ENCODE measurements around the gene GABRG3.

GABRG3 gene

DNA sequence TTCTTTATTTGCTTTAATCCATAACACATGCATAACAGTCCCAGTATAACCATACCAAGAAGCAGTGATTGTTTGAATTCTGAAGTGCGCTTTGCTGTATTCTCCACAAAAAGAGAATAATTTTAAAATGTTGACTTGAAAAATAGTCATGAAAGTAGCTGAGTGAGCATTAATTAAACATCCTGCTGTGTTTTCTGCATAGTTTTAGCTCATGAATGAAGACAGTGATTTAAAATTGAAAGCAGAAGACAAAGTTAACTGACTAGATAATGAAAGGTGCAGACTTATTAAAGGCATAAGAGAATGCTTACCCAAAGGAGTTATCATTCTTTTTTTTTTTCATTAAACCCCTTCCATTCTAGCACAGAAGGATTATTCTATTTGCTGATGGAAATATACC, 143.5 kb downstream of the GABRG3 start:
- DNase-seq = no peak

DNA sequence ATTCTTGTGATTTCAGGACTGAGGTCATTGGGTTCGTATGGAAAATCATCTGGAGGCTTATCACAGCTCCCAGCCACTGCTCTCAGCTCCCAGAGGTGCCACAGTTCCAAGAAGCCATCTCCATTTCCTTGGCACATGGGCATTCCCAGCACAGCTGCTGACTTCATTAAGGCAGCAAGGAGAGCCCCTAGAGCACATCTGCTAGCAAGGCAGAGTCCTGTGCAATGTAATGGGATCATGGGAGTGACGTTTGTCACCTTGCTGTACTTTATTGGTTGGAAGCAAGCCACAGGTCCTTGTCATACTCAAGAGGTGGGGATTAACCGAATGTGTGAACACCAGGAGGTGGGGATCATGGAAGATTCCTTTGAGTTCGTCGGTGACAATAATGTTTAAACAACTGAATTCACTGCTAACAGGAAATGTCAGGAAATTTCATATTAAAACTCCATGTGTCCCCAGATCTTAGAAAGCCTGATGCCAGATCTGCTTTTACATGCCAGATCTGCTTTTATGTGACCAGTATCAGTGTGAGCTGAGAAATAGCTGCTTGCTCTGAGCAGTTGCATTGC, 148.8 kb downstream of the GABRG3 start:
- no peak for DNase-seq

- DNase-seq = no peak
Observed at GRCh38 chr15:27121672-27122071, 150.7 kb downstream of the GABRG3 start.

DNA sequence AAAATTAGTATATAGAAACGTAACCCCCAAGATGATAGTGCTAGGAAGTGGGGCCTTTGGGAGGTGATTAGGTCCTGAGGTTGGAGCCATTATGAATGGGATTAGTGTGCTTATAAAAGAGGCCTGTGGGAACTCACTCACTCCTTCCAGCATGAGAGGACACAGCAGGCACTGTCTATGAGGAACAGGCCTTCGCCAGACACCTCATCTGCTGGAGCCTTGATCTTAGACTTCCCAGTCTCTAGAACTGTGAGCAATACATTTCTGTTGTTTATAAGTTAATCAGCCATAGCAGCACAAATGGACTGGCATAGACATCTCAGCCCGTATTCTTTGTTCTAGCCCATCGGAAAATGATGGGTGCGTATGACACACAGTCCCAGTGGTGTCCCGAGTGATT, 152.3 kb downstream of the GABRG3 start:
- no peak for DNase-seq

DNA sequence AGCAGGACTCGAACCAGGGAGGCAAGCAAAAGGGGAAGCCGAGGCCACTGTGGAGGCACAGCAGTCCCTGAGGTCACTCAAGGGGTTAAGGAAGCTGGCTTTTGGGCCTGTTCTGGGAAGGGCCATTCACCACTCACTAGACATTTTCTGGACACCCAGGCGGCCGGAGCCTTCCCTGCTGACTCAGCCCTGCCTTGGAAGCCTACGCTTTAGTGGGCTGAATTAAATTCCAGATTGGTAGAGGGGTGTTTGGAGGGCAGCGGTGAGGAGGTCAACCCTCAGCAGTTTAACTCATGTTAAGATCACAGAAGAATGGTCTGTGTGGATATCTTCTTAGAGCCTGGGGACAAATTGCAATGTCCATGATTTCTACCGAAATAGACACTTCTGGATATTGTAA, 152.8 kb downstream of the GABRG3 start:
- DNase-seq = no peak

- no peak for DNase-seq
Observed at GRCh38 chr15:27124287-27124871, 153.4 kb downstream of the GABRG3 start.

GRCh38 chr15:27125185-27125584, 154.2 kb downstream of the GABRG3 start:
- DNase-seq = no peak

- DNase-seq = no peak
Observed at GRCh38 chr15:27126449-27126848, 155.5 kb downstream of the GABRG3 start.

DNA sequence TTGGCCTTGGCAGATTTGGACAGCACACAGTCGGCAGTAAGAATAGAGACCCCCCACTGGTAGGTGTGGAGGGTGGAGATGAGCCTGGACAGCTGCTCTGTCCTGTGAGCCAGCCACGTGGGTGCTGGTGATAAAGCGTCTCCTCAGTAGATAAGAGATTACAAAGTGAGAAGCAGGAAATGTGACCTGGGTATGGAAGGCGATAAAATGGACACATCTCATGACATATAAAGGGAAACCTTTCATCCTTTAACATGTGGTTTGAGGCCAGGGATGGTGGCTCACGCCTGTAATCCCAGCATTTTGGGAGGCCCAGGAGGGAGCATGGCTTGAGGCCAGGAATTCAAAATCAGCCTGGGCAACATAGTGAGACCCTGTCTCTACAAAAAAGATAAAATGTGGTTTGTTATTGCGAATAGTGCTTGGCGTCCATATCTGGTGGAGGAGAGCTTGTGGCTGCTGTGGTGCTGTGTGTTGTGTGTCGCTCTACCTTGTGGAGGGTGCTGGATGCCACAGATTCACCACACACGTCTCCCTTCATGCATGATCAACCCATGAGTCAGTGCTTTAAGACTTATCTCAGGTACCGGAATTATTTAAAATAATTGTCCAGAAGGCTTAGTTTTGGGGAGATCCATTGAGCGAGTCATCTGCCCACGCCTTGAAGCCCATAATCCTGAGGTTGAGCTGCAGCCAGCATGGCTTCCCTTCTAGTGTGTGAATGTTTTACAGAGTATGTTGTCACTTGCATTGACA, 157.0 kb downstream of the GABRG3 start:
- DNase-seq = no peak

GRCh38 chr15:27133249-27133648, 162.3 kb downstream of the GABRG3 start:
- no peak for DNase-seq

GRCh38 chr15:27134481-27134880, 163.5 kb downstream of the GABRG3 start:
- no peak for DNase-seq

DNA sequence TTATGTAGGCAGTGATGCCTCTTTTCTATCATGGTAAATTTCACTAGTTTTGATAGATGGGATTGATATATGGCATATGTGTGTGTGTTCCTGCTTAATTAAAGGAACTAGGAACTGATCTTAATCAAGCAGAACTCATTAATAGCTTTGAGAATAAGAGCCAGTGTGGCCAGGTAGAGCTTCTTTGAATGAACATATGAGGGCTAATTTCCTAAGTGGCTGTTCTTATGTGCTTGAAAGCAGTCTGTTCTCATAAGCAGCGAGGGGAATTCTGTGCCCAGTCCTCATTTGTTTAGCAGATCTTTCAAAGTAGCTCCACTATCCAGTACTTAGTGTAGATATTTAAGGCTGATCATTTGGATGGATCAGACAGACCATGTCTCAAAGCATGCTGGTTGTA, 164.2 kb downstream of the GABRG3 start:
- DNase-seq = no peak

- DNase-seq = no peak
Observed at GRCh38 chr15:27137127-27137526, 166.1 kb downstream of the GABRG3 start.

DNA sequence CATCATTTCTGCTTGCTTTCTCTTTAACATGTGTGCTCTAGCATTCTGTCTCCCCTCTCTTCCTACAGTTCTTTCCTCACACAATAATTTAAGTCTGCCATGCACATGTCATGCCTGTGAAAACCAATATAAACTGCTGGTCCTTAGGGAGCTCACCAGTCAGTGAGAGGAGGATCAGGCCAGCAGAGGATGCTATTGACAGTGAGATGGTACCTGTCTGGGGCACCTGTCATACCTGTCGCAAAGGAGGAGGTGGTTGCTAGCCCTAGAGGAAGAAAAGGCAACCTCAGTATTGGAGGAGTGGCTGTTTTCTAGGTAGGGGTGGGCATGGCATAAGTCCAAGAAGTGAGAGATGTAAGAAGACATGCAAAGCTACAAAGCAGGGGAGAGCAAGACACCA, 194.6 kb downstream of the GABRG3 start:
- DNase-seq = no peak

- no peak for DNase-seq
Observed at GRCh38 chr15:27166917-27167316, 195.9 kb downstream of the GABRG3 start.

- no peak for DNase-seq
Observed at GRCh38 chr15:27167738-27168137, 196.8 kb downstream of the GABRG3 start.

- no peak for DNase-seq
Observed at GRCh38 chr15:27170851-27171250, 199.9 kb downstream of the GABRG3 start.

DNA sequence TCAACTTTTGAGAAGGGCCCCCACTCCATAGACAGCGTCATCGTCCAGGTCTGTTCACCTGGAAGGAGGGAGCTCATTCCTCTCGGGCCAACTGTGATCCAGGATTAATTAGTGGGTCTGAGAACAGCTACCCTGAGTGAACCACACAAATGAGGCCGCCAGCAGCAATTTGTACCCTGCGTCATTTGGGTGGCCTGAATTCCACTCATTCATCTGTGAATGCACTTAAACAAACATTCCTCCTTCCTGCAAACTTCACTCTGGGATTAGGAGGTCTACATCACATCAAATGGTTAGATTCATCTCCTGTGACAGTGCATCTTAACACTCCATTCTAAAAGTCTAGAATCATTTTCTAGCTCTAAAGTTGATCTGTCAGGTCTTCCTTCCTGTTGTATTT, 201.8 kb downstream of the GABRG3 start:
- DNase-seq = no peak

DNA sequence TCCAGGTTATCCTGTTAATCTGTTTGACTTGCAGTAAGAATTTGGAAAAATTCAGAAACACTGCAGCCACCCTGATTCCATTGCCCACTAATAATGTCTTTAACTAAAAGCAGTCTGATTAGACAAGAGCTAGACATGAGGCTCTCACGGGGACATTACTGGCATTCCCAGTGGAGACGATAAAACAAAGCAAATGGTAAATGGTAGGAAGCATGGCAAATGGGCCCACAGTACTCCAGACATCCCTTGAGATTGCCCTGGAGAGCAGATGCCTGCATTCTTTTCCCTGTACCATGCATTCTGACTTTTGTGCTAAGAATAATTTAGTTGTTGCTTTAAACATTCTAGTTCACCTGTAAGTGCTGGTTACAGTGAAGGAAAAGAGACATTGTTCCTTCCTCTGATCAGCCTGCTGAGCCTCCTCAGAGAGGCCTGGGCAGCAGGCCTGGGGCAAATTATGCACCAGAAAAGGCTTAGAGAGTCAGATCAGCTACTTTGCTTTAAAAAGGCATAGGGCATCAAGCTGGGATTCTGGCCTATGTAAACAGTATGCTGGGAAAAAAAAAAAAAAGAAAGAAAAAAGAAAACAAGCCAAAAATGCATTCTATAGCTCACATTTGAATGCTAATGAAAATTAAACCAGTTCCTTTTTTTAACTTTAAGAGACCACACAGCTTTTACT, 204.6 kb downstream of the GABRG3 start:
- no peak for DNase-seq

DNA sequence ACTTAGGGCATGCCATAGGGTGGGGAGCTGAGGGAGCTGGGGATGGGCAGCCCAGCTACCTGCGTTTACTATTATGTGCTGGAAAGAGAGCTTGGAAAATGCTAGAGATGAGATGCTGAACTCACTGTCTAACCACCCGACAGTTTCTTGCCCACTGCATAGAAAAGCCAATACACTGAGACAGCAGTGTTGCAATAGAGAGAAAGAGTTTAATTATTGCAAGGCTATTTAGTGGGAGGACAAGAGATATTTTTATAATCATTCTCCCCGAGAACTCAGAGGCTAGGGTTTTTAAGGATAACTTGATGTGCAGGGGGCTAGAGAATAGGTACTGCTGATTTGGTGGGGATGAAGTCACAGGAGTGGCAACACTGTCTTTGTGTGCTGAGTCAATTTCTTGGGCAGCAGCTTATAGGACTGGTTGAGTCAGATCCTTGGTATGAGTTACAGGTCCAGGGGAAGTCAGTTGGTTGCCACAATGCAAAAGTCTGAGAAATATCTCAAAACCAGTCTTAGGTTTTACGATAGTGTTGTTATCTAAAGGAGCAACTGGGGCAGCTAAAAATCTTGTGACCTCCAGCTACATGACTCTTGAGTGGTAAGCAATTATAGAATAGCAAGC, 205.9 kb downstream of the GABRG3 start:
- no peak for DNase-seq

GRCh38 chr15:27179789-27180188, 208.8 kb downstream of the GABRG3 start:
- no peak for DNase-seq

DNA sequence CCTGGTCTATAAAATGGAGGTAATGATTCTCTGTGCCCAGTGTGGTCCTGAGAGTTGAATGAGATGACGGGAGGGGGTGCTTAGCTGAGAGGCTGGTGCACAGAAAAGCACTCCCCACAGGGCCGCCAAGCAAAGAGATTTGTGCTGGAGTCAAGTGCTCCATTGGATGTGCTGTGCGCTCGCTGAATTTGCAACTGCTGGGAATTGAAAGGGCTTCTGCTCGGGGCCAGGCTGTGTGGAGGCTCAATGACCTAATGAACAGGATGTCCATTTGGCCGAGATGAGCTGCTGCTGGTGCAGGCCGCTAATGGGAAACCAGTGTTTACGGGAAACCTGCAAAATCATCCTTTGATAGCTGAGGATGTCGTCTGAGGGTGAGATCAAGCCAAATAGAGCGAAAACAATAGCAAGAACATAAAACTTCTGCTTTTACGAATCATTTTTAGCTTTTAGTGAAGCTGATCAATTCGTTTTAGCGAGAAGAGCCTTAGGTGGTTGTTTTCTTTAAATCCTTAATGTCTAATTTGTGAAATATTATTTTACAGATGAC, 211.7 kb downstream of the GABRG3 start:
- no peak for DNase-seq

DNA sequence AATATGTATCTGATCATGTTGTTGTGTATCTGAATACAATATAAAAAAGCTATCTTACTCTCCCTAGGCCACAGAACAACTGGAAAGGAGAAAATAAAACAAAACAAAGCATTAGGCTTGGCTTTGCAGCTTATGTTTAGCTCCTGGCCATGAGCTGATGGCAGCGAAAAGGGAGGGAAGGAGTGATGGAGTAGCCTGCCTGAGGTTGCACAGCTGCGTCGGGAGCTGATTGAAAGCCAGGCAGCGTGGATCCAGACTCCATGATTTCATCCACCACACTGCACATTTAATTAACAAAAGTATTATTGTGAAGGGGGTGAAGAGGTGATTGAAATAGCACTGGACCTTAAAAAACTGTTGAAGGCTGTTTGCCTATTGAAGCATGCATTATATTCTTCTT, 212.2 kb downstream of the GABRG3 start:
- no peak for DNase-seq
